ENCODE results near the gene UNC5B.

- TF ChIP-seq POLR2A (IDR thresholded peaks at IDR 0.05; ENCODE audit: low read length) (no peak), GATA1 (IDR thresholded peaks at IDR 0.05; ENCODE audit: low read depth, low read length) (no peak)
Observed at GRCh38 chr10:71234004-71234894, 21.9 kb downstream of the UNC5B start.
